ENCODE data around the gene SZT2.

SZT2 gene

DNA sequence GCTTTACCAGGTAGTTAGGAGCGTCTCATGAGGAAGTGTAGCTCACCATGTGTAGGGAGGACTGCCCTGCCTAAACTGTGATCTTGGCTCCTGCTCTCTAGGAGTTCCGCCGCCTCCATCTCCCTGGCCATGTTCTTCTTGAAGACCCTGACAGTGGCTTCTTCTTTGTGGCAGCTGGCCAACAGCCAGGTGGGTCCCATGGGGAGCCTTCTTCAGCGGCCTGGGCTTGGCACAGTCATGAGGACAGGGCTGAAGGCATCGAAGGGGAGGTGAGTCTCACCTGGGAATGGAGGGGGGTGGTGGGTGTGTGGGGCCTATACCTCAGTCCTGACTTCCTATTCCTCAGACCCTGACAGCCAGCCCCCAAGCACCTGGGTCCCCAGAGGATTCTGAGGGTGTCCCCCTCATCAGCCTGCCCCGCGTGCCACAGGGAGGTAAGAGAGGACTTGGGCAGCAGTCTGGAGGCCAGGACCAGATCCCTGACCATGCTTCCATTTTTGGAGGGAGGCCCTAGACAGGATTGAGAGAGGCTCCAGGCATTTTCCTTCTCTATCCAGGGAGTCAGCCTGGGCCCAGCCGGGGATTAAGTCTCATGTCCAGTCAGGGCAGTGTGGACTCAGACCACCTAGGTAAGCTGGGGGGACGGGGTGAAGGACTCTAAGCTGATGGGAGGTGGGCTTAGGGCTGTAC is 42.6 kb downstream of the SZT2 start:
- Histone ChIP-seq H3K9me3 (ENCODE audit: insufficient read depth, low read length) (no peaks in the 10 kb centered on the region), H4K20me1 (ENCODE audit: low read depth, low read length) (no peaks in the 10 kb centered on the region), H3K9me2 (replicated peaks; ENCODE audit: insufficient read depth, low read length) (no peaks in the 10 kb centered on the region), H3K27me3 (ENCODE audit: low read length) (no peaks in the 10 kb centered on the region), H3K9ac (ENCODE audit: low read length) (no peak overlapping the region), H3F3A (ENCODE audit: insufficient read depth) (no peaks in the 10 kb centered on the region), H3K4me2 (ENCODE audit: low read depth, low read length, poor library complexity, severe bottlenecking) (no peak overlapping the region), H3K27ac (ENCODE audit: low read depth, low read length) (no peak overlapping the region), H3K36me3 (ENCODE audit: low read length) (no peaks in the 10 kb centered on the region), H3K79me2 (ENCODE audit: insufficient read depth, low read length) (no peaks in the 10 kb centered on the region), H3K4me3 (ENCODE audit: insufficient read depth, low read length, poor library complexity, severe bottlenecking) (no peak overlapping the region), H2AFZ (ENCODE audit: low read depth, low read length, severe bottlenecking) (no peak overlapping the region)
- TF ChIP-seq EZH2phosphoT487 (conservative IDR thresholded peaks at IDR 0.05; ENCODE audit: low read length) = no peak
- TF ChIP-seq, protein P1, sequence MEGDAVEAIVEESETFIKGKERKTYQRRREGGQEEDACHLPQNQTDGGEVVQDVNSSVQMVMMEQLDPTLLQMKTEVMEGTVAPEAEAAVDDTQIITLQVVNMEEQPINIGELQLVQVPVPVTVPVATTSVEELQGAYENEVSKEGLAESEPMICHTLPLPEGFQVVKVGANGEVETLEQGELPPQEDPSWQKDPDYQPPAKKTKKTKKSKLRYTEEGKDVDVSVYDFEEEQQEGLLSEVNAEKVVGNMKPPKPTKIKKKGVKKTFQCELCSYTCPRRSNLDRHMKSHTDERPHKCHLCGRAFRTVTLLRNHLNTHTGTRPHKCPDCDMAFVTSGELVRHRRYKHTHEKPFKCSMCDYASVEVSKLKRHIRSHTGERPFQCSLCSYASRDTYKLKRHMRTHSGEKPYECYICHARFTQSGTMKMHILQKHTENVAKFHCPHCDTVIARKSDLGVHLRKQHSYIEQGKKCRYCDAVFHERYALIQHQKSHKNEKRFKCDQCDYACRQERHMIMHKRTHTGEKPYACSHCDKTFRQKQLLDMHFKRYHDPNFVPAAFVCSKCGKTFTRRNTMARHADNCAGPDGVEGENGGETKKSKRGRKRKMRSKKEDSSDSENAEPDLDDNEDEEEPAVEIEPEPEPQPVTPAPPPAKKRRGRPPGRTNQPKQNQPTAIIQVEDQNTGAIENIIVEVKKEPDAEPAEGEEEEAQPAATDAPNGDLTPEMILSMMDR (IDR thresholded peaks at IDR 0.05; ENCODE audit: insufficient read depth, low read length, poor library complexity, severe bottlenecking) = no peak

DNA sequence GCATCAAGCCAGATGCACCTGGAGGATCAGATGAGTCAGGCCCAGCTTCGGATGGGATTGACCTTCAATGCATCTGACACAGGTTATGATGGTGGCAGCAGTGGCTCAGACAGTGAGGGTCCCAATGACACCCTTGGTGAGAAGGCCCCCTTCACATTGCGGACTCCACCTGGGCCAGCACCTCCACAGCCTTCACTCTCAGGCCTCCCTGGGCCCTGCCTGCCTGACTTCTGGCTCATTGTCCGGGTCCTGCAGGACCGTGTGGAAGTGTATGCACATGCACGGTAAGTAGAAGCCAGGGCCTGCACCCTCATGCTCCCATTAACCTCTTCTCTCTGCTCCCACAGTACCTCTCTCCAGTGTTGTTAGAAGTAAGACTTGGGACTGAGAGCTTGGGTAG is 43.2 kb downstream of the SZT2 start:
- no peaks in the 10 kb centered on the region for H3K79me2 ChIP-seq (ENCODE audit: insufficient read depth, low read length)
- no peak overlapping the region for H3K4me3 ChIP-seq (ENCODE audit: insufficient read depth, low read length, poor library complexity, severe bottlenecking)
- H3K9me2 ChIP-seq (replicated peaks; ENCODE audit: insufficient read depth, low read length) = no peaks in the 10 kb centered on the region
- no peaks in the 10 kb centered on the region for H3K36me3 ChIP-seq (ENCODE audit: low read length)
- H2AFZ ChIP-seq (ENCODE audit: low read depth, low read length, severe bottlenecking) = no peak overlapping the region
- H3K27ac ChIP-seq (ENCODE audit: low read depth, low read length) = no peak overlapping the region
- H3K27me3 ChIP-seq (ENCODE audit: low read length) = no peaks in the 10 kb centered on the region
- H3K4me2 ChIP-seq (ENCODE audit: low read depth, low read length, poor library complexity, severe bottlenecking) = no peak overlapping the region
- TF ChIP-seq EZH2phosphoT487 (conservative IDR thresholded peaks at IDR 0.05; ENCODE audit: low read length) = no peak
- TF ChIP-seq, protein P1 (IDR thresholded peaks at IDR 0.05; ENCODE audit: insufficient read depth, low read length, poor library complexity, severe bottlenecking) = no peak
- H3K9ac ChIP-seq (ENCODE audit: low read length) = no peak overlapping the region
- no peaks in the 10 kb centered on the region for H3K9me3 ChIP-seq (ENCODE audit: insufficient read depth, low read length)
- H3F3A ChIP-seq (ENCODE audit: insufficient read depth) = no peaks in the 10 kb centered on the region
- no peaks in the 10 kb centered on the region for H4K20me1 ChIP-seq (ENCODE audit: low read depth, low read length)

DNA sequence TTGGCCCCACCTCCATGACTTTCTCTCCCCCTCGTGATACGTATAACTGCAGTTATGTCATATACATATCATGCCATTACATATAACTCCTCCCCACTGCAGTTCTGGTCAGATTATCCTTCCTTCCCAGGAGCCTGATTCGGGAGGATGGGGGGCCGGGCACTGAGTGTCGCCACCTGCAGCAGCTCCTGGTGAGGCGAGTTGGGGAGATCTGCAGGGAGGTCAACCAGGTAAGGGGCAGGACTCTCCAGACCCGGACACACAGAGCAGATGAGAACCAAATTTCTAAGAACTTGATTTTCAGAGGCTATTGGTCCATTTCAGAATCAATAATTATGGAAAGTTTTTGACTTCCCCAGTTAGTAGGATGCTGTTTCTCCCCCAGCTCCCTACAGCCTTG is 44.6 kb downstream of the SZT2 start:
- H3F3A ChIP-seq (ENCODE audit: insufficient read depth) = no peaks in the 10 kb centered on the region
- H3K36me3 ChIP-seq (ENCODE audit: low read length) = no peaks in the 10 kb centered on the region
- H3K9me2 ChIP-seq (replicated peaks; ENCODE audit: insufficient read depth, low read length) = no peaks in the 10 kb centered on the region
- no peak overlapping the region for H3K4me2 ChIP-seq (ENCODE audit: low read depth, low read length, poor library complexity, severe bottlenecking)
- H3K27me3 ChIP-seq (ENCODE audit: low read length) = no peaks in the 10 kb centered on the region
- no peak overlapping the region for H3K9ac ChIP-seq (ENCODE audit: low read length)
- H4K20me1 ChIP-seq (ENCODE audit: low read depth, low read length) = no peaks in the 10 kb centered on the region
- no peak overlapping the region for H2AFZ ChIP-seq (ENCODE audit: low read depth, low read length, severe bottlenecking)
- no peak overlapping the region for H3K4me3 ChIP-seq (ENCODE audit: insufficient read depth, low read length, poor library complexity, severe bottlenecking)
- TF ChIP-seq, protein P1 (IDR thresholded peaks at IDR 0.05; ENCODE audit: insufficient read depth, low read length, poor library complexity, severe bottlenecking) = no peak
- no peak for TF ChIP-seq EZH2phosphoT487 (conservative IDR thresholded peaks at IDR 0.05; ENCODE audit: low read length)
- H3K9me3 ChIP-seq (ENCODE audit: insufficient read depth, low read length) = no peaks in the 10 kb centered on the region
- no peaks in the 10 kb centered on the region for H3K79me2 ChIP-seq (ENCODE audit: insufficient read depth, low read length)
- H3K27ac ChIP-seq (ENCODE audit: low read depth, low read length) = no peak overlapping the region

Data from SU-DHL-6 (cell line).